Mammary epithelial cell (primary cell): ENCODE measurements around the gene SKP2.

Experiments
- CTCF ChIP-seq, 2 donors: IDR thresholded peaks in 1 of 2; conservative IDR thresholded peaks in 1 of 2; 2 replicates each; pipeline ENCODE4 v1.5.1; 2011 to 2012; ENCODE audit warnings: inconsistent platforms in 2 of 2, low read length in 2 of 2, mild to moderate bottlenecking in 2 of 2, control low read depth in 1 of 2, low read depth in 1 of 2; ENCODE audit not compliant: insufficient read depth in 1 of 2; ENCODE audit errors: extremely low read depth in 1 of 2
- EZH2 ChIP-seq: IDR thresholded peaks from 2 replicates; pipeline ENCODE4 v1.6.1; 2012; ENCODE audit warnings: low read length, inconsistent platforms, borderline replicate concordance

GRCh38 chr5:36105819-36106218 is 46.1 kb upstream of the SKP2 start:
- TF ChIP-seq CTCF (conservative IDR thresholded peaks at IDR 0.05 in 1 of 2, IDR thresholded peaks at IDR 0.05 in 1 of 2; ENCODE audit: extremely low read depth in 1 of 2, insufficient read depth in 1 of 2, low read depth in 1 of 2, low read length in 2 of 2) (no peak), EZH2 (no peak)
